NOMO-1 (cell line): ENCODE measurements around the gene TTC28.
"Not testable (repeated sequence)": the region's sequence is repeated elsewhere in the genome, so short reads cannot be mapped to it uniquely, and the experiment has no call there.

Source experiments
- DNase-seq, 2 experiments: peaks; one replicate each; lab custom pipeline; 2025; ENCODE audit not compliant: unreplicated experiment in 2 of 2; lab: John Stamatoyannopoulos, UW

The TTC28 gene

DNA sequence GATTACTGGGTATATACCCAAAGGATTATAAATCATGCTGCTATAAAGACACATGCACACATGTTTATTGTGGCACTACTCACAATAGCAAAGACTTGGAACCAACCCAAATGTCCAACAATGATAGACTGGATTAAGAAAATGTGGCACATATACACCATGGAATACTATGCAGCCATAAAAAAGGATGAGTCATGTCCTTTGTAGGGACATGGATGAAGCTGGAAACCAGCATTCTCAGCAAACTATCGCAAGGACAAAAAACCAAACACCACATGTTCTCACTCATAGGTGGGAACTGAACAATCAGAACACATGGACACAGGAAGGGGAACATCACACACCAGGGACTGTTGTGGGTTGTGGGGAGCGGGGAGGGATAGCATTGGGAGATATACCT is 510.3 kb downstream of the TTC28 start:
- not testable (repeated sequence) for DNase-seq

DNA sequence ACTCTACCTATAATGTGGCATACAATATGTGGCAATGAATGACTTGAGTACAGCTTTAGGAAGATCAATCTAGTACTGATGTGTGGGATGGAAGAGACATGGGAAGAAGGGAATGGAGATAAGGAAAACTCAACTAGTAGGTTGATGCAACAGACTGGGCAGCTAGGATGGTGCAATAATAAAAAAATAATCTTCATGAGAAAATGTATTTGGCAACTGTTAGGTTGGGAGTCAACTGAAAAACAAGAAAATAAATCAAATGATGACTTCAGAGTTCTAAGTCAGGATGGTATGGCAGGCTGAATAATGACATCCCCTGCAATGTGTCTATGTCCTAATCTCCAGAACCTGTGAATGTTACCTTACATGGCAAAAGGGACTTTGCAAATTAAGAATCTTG is 523.8 kb downstream of the TTC28 start:
- no peak for DNase-seq

DNA sequence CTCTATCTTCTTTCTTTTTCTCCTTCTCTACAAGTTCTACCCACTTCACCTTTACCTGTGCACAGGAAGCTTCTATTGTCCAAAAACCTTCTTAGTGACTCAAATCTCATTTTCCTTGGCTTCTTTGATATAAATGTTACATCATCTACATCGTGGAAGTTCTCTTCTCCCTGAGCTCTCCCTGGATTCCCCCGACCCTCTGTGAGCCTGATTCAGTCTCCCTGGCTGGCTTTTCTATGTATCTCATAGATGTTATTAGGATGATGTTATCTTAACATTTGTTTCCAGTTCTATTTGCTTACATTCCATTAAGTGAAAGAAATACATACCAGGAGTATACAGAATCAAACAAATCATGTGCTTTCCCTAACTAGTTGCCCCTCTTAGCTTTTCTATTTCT is 524.8 kb downstream of the TTC28 start:
- DNase-seq = no peak

DNA sequence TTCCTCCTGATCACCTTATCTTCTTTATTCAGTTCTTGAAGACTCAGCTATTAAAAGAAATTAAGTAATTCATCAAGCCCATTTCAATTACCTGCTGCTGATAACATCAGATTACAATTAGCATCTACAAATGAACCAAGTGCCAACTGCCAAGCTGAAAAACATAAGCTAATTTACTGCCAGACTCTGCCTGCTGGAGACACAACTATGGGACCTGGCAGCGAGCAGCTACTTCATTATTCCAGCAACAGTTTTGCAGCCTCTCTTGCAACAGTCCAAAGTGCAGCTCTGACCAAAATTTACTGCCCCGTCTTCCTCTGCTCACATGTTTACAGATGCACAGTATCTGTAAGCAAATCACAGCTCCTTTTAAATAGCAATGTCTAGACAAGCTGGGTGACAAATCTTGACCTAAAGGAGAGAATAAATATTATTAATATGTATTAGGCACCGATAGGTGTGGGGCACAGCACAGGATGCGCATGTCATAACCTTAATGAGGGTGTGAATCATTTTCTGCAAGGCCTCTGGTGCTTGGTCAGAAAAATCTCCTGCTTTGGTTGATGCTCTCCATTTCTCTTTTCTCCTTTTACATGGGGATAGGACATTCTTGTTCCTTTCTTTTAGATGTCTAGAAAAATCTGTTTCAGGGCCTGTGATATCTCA is 528.4 kb downstream of the TTC28 start:
- DNase-seq = no peak

DNA sequence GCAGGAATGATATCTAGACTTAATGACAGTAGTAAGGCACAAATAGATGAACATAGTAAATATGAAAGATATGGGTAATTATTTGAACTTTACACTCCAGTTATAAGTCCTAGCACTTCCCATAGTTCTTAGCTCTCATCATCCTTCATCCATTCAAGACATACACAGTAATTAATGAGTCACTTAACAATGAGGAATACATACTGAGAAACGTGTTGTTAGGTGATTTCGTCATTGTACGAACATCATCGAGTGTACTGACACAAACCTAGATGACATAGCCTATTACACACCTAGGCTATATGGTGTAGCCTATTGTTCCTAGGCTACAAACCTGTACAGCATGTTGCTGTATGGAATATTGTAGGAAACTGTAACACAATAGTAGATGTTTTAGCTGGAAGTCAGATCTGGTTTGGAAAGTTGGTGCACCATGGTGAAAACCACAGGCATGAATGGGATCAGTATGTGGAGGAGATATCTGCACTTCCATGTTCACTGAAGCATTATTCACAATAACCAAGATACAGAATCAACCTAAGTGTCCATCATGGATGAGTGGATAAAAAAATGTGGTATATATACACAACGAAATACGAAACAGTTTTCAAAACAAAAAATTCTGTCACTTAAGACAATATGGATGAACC is 530.7 kb downstream of the TTC28 start:
- DNase-seq = no peak

DNA sequence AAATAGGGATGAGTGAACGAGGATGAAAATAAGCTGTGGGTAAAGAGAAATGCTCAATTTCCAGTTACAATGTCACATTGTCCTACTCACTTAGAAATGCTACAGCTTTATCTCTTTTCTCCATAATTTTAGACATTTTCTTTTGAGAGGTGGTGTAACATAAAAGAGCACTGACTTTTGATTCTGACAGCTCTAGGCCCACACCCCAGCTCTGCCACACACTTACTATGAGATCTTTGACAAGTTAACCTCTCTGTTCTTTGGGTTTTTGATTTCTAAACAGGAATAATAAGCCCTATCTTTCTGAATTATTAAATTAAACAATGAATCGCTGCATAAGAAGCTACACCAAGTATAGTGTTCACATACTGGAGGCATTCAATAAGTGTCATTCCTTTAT is 532.2 kb downstream of the TTC28 start:
- no peak for DNase-seq

DNA sequence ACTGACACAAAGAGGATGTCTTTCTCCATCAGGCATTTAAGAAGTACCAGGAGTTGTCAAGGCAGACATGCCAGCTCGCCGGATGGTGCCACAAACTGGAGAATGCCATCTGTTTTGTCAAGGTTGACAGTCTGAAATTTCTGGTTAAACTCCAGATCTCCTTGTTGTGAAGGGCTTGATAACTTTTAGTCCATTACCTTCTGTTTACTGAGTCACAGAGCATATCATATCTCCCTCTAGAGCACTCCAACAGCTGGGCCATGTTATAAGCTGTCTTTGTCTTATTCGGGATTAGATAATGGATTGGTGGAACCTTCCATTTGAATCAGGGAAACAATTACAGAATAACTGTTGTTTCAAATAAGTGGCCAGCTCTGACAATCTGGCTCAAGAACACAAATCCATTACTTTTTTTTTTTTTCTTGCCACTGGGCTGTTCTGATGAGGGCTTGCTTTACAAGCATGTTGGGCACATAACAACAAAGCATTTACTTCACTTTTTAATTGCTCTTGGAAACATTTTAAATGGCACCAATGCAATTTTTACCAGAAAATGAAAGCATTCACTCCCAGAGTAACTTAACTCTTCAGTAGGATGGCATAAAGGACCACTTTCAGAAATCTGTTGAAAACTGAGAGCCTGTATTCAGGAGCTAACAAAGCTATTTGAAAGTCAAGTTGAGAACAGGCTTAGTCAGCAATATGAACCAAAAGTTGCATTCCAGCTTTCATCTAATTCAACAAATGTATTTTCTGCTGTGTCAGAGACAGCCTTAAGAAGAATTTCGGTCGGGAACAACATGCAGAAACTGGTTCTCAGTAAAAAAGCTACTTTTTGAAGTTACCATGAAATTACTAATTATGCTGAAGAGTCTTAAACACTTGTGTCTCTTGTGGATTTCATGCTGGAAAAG is 533.0 kb downstream of the TTC28 start:
- no peak for DNase-seq

DNA sequence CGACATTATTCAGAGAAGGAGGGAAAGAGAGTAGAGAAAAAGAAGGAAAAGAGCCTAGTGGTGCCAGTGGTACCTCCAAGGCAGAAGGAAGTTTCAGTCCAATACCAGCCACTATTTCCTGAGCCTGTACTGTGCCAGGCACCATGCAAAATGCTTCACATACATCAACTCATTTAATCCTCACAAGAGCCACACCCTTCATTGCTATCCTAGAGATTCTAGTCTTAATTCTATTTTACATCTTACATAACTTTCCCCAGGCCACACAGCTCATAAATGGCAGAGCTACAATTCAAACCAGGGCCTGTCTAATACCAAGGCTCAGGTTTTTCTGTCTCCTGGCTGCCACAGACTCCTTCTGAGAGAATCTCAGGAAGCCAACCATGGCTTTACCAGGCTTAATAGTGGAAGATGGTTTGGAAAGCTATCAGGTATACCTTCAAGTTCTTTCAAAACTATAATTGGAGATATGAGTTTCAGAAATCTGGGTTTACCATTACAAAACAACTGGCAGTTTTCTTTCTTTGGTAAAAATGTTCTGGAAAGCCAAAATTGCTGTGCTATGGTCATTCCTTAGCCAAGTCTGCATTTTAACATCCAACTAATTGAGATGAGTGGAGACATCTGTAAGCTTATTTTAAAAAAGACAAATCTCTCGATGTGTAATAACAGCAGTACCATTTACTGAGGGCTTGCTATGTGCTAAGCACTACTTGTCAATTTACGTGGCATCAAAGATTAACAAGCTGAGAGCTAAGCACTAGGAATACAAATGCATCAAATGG is 535.5 kb downstream of the TTC28 start:
- DNase-seq = no peak

DNA sequence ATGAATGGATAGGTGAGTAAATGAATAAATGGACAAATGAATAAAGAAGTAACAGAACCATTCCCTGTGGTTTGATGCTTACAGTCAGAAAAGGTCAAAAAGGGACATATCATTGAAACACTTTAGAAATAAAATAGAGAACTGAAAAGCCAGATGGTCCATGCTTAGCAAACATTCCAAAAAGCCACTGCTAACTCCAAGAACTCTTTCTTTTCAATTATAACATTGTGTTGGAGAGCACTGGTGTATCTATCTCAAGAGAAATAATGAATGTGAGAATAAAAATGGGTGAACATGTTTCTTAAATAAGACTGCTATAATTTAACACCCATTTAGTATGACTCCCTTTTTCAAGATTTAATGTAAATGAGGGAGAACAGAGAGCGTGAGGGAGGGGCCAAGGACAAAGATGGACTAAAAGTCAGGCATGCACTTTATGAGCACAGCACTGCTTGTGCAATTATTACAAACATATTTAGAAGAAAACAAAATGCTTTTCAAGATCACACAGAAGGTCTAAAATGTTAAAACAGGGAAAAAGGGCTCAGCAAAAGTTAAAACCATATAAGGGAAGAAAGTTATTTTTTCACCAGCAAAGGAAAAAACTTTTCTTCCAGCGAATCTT is 536.3 kb downstream of the TTC28 start:
- DNase-seq = no peak

DNA sequence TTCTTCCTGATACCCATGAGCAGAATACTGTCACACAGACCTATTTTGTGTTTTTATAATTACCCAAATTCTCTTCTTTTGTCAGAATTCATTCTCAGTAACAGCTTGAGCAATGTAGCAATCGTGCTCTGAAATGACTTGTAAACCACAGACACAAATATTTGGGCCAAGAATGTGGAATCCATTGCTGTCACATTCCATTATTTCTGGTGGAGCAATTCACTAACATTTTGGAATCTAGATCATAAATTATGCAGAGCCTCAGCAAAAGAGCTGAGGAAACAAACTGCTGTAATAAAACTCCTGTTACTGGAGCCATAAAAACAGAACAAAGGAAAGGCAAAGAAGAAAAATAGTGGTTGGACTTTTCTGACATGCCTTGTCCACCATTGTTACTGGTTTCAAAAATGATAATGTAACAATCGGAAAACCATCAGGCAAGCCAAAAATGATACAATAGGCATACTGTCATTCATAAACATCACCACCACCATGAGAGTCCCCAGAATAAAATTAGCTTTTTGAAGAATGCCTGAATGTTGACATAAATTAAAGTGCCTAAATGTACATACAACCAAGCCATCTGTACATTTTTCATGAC is 537.2 kb downstream of the TTC28 start:
- DNase-seq = no peak

DNA sequence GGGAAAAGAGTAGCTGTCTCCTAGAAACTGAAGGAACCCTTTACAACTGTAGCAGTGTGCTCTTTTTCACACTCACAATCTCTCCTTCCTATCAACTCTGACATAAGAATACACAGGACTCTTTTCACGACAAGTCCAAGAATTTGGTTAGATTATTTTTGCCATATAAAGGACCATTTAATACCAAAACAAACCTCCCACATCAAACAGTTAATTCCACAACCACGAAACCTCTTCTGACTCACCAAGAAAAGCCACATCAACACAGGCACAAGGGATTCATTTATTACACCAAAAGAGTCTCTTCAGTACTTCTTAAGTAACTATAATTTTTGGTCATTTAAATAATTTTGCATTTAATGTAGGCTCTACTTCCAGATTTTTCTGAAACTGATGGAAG is 538.0 kb downstream of the TTC28 start:
- no peak for DNase-seq

DNA sequence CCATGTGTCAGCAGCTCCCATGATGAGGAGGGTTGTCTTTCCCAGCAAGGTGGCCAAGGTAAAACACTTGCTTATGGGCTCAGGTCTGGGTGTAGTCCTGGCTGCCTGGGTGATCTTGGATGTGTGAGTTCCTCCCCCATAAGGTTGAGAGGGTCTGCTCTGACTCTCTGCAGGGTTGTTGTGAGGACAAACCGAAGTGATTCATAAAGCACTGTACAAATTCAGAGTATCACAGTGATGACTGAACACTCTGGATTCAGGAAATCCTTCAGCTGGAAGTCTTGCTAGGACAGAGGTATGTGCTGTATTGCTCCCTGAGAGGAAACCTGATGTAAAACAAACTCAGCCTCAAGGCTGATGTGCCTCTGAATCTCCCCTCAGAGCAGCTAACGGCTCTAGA is 539.7 kb downstream of the TTC28 start:
- DNase-seq = no peak

DNA sequence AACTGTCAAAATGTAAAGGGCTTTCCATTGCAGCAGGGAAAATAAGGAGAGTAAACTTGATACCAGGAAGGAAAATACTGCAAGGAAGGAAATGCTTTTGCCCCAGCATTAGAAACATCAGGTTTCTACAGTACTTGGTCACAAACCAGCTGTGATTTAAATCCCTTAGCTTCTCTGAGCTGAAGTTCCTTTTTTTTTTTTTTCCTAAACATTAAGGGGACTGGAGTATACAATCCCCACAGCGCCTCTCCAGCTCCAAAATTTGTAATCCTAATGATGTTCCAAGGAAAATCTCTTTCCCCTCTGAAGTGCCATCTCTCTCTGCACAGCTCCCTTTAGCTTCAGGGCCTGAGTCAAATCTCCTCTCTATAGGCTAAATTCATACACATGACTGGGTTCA is 540.1 kb downstream of the TTC28 start:
- no peak for DNase-seq

DNA sequence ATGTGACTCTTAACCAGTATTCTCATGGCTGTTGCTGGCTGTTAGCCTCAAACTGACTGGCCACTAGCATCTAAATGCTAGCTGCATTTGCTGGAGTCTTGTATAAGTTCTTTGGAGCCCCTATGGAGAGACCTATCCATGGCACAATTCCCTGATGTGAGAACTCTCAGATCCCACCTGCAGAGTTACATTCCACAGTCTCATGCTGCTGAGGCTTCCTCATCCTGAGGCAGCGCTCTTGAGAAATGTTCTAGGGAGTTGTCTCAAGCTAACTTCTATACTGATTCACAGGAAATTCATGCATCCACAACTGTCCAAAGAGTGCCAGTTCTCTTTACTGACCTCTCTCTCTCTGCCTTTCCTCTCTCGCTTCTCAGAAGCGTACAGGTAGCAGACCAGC is 542.6 kb downstream of the TTC28 start:
- DNase-seq = no peak

DNA sequence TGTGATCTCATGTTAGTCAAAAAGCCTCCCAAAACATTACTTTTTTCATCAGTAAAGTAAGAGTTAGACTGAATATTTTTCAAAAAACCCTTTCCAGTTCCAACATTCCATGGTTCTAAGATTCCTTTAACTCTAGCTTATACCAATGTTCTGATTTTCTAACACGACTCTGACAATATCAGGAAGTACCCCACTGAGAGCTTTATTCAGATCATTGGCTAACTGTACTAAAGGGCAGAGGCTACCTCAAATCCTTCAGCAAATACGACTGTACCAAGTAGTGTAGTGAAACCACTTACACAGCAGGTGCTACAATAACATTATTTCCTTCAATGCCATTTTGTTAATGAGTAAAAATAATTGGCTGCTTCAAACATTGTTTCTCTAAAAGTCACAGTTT is 547.2 kb downstream of the TTC28 start:
- no peak for DNase-seq

DNA sequence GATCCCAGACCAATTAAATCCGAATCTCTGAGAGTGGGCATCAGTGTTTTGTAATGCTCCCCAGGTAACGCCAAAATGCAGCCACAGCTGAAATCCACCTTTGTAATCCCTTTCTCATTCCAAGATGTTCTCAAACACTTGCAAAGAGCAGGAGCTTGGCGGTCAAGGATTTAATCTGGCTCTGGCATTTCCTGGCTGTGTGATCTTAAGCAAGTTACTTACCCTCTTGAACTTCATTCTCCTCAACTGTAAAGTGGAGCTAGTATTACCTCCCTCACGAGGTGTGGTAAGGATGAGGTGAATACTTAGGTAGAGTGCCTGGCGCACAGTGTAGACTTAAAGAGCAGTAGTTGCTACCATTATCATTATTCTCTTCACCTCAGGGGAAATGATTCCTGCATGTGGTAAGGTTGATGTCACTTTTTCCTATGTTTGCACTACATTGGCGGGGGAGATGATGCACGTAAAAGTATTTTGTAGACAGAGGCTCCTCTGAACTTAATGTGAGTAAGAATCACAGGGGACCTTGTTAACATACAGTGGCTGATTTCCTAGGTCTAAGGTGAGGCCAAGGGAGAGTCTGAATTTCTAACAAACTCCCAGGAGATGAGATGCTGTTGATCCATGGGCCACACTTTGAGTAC is 550.2 kb downstream of the TTC28 start:
- no peak for DNase-seq

DNA sequence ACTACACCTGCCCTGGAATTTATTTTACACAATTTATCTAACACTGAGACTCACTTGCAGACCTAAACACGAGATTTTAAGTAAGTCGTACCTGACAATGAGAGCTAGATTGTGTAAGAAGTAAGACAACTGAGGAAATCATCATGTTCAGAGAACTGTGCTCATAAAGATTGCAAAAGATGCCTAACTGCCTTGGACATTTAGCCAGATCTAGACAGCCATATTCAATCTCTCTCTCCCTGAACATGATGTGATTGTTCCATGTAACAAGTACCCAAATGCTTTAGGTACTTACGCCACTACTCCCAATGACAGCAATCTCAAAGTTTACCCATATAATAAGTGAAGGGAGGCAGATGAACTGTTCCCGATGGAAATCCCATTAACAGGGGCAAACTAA is 550.8 kb downstream of the TTC28 start:
- DNase-seq = no peak

DNA sequence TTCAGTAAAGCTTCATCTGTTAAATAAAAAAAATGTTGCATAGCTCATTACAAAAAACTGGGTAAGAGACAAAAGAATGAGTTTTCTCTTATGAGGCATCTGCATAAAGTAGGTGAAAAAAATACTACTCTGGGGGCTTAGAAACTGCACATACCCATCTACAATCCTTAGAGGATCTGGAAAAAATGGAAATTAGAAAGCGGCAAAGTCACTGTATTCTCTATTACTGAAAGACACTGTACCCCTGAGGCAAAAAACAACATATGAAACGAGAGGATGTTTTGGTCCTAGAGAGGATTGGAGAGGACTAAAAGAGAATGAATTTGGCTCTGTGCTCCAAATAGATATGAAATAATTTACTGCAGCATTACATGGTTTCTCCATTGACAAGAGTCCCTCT is 553.8 kb downstream of the TTC28 start:
- no peak for DNase-seq

DNA sequence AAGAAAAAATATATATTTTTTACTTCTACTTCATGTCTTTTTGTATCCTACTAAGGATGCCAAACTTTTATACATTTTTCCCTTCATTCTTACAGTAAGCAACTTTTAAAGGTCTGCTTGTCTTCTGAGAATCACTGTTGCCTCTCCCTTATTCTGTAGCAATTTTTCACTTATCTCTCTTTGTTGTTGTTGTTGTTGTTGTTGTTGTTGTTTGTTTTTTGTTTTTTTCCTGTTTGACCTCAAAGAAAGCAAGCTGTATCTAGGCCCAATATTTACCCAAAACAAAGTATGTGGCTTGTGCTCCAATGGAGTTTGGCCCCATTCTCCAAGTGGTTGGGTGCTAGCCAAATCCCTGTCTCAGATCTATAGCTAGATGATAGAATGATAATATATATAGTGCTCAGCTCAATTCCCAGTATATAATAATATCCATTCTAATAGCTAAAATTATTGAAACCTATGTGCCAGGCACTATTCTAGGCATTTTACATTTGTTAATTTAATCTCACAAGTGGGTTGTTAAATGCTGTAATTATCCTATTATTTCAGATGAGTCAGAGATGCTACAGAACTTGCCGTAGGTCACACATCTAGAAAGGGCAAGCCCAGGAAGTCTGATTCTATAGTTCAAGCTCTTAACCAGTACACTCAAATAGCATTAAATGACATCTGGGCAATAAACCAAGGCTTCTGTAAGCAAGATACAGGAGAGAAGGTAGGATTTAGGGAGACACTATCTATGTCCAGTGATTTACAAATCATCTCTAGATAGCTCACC is 555.5 kb downstream of the TTC28 start:
- no peak for DNase-seq
